ENCODE measurements around the gene GH1. TPM values are rescaled to one million over a fixed set of nuclear protein-coding genes. Genes with fewer than 3 reads are reported as not detected.
"Not testable (repeated sequence)": the region's sequence is repeated elsewhere in the genome, so short reads cannot be mapped to it uniquely, and the experiment has no call there.

GH1 gene
- total and polyA plus RNA-seq, 2 donors (not counting 1 experiment from before 2014, with no cell fraction given): 1.7 to 2.3 TPM

DNA sequence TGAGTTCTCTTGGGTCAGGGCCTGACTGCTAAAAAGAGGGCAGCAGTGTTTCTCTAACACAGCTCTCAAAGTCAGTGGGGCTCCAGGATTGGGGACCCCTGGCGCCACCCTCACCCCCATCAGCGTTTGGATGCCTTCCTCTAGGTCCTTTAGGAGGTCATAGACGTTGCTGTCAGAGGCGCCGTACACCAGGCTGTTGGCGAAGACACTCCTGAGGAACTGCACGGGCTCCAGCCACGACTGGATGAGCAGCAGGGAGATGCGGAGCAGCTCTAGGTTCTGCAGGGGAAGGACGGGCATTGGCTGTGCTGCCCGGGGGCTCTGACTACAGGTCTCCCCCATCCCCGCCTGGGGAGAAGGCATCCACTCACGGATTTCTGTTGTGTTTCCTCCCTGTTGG is 993 bp downstream of the GH1 start:
- peaks cover 22% of the 10 kb centered on the region for H3K79me2 ChIP-seq (ENCODE audit: control insufficient read depth, insufficient read depth, low read length)
- H3K9ac ChIP-seq (ENCODE audit: low read length): no peak overlapping the region
- ChIA-PET POLR2A (interaction anchor here (3.2 to 6.8 kb wide), 3 partner anchors 14 to 32 kb away, joined by 21 to 160 read pairs (median 68); partner anchors contain the start of gene CD79B), CTCF (interaction anchor here (2.9 to 26.0 kb wide), 8 partner anchors 13 to 215 kb away, joined by 13 to 834 read pairs (median 116); partner anchors contain the start of genes CD79B and ICAM2)
- ATAC-seq (ENCODE audit: low read depth): no peak
- H3K4me3 ChIP-seq (ENCODE audit: control extremely low read depth in 1 of 5, extremely low read depth in 1 of 5, insufficient read depth in 1 of 5, low read depth in 2 of 5, low read length in 4 of 5): no peak overlapping the region
- H3K9me3 ChIP-seq (ENCODE audit: control extremely low read depth in 1 of 3, control insufficient read depth in 2 of 3, insufficient read depth in 1 of 3, low read length in 2 of 3): no peaks in the 10 kb centered on the region
- WGBS (ENCODE audit: insufficient coverage): 95% methylated on average over 13 of the region's 13 CpGs
- H3K4me1 Mint-ChIP-seq: peaks cover 73% of the 10 kb centered on the region
- intact Hi-C loops (cut with micrococcal nuclease): loop anchor here (2.0 kb wide), 1 partner anchor 73 kb away; no protein-coding TSS in a partner anchor
- no peaks in the 10 kb centered on the region for H3K36me3 ChIP-seq (replicated peaks in 1 of 2; ENCODE audit: control extremely low read depth in 1 of 2, control insufficient read depth in 1 of 2, extremely low read depth in 1 of 2, insufficient read depth in 2 of 2, low read length in 1 of 2)
- DNase-seq: no peak
- H3K4me2 ChIP-seq (replicated peaks; ENCODE audit: low read depth, low read length, poor library complexity, severe bottlenecking): no peak overlapping the region
- H2AFZ ChIP-seq (ENCODE audit: insufficient read depth, low read depth, low read length, poor library complexity, severe bottlenecking): no peak overlapping the region
- H3K27me3 ChIP-seq (replicated peaks in 1 of 4; ENCODE audit: control extremely low read depth in 1 of 4, control insufficient read depth in 3 of 4, insufficient read depth in 4 of 4, low read length in 3 of 4): no peaks in the 10 kb centered on the region
- TF ChIP-seq CTCF (IDR thresholded peaks at IDR 0.05) (no peak), EZH2 (IDR thresholded peaks at IDR 0.05; ENCODE audit: borderline replicate concordance, insufficient read depth, low read depth, low read length, poor library complexity, severe bottlenecking) (no peak)
- H4K20me1 ChIP-seq (ENCODE audit: control insufficient read depth, insufficient read depth, low read length, poor library complexity, severe bottlenecking): no peaks in the 10 kb centered on the region
- no peak overlapping the region for H3K27ac Mint-ChIP-seq
- H3K27ac ChIP-seq (ENCODE audit: low read length in 2 of 2): no peak overlapping the region
- peaks cover 57 to 73% of the 10 kb centered on the region in 2 donors for H3K4me1 ChIP-seq (ENCODE audit: control insufficient read depth in 2 of 2, insufficient read depth in 2 of 2, low read length in 2 of 2)
- no peaks in the 10 kb centered on the region for H3K9me3 Mint-ChIP-seq (ENCODE audit: insufficient read depth)
- H3K27me3 Mint-ChIP-seq: no peaks in the 10 kb centered on the region
- no peak overlapping the region for H3K4me3 Mint-ChIP-seq

DNA sequence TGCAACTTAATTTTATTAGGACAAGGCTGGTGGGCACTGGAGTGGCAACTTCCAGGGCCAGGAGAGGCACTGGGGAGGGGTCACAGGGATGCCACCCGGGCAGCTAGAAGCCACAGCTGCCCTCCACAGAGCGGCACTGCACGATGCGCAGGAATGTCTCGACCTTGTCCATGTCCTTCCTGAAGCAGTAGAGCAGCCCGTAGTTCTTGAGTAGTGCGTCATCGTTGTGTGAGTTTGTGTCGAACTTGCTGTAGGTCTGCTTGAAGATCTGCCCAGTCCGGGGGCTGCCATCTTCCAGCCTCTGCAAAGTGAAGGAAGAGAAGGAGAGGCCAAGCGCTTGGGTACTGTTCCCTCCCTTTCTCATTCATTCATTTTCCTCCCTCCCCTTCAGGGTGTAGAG is 1.4 kb downstream of the GH1 start:
- intact Hi-C loops (cut with micrococcal nuclease); H3K36me3 ChIP-seq (replicated peaks in 1 of 2; ENCODE audit: control extremely low read depth in 1 of 2, control insufficient read depth in 1 of 2, extremely low read depth in 1 of 2, insufficient read depth in 2 of 2, low read length in 1 of 2); H3K27ac ChIP-seq (ENCODE audit: low read length in 2 of 2); H4K20me1 ChIP-seq (ENCODE audit: control insufficient read depth, insufficient read depth, low read length, poor library complexity, severe bottlenecking); DNase-seq; H3K9ac ChIP-seq (ENCODE audit: low read length); H3K27ac Mint-ChIP-seq; H3K27me3 Mint-ChIP-seq; H3K4me3 ChIP-seq (ENCODE audit: control extremely low read depth in 1 of 5, extremely low read depth in 1 of 5, insufficient read depth in 1 of 5, low read depth in 2 of 5, low read length in 4 of 5); H3K9me3 ChIP-seq (ENCODE audit: control extremely low read depth in 1 of 3, control insufficient read depth in 2 of 3, insufficient read depth in 1 of 3, low read length in 2 of 3); H3K4me3 Mint-ChIP-seq; ATAC-seq (ENCODE audit: low read depth); H3K9me3 Mint-ChIP-seq (ENCODE audit: insufficient read depth); H3K4me2 ChIP-seq (replicated peaks; ENCODE audit: low read depth, low read length, poor library complexity, severe bottlenecking); H3K27me3 ChIP-seq (replicated peaks in 1 of 4; ENCODE audit: control extremely low read depth in 1 of 4, control insufficient read depth in 3 of 4, insufficient read depth in 4 of 4, low read length in 3 of 4); H2AFZ ChIP-seq (ENCODE audit: insufficient read depth, low read depth, low read length, poor library complexity, severe bottlenecking): not testable (repeated sequence)
- H3K4me1 Mint-ChIP-seq: peaks cover 70% of the 10 kb centered on the region
- peaks cover 22% of the 10 kb centered on the region for H3K79me2 ChIP-seq (ENCODE audit: control insufficient read depth, insufficient read depth, low read length)
- CTCF ChIA-PET: interaction anchor here (2.9 to 26.0 kb wide), 7 partner anchors 17 to 216 kb away, joined by 42 to 834 read pairs (median 185); partner anchors contain the start of genes CD79B, ERN1 and ICAM2
- POLR2A ChIA-PET: interaction anchor here (3.7 to 6.8 kb wide), 2 partner anchors 29 to 33 kb away, joined by 21 to 160 read pairs; no protein-coding TSS in a partner anchor
- 100% methylated on average over 1 of the region's 11 CpGs for WGBS (ENCODE audit: insufficient coverage)
- H3K4me1 ChIP-seq (ENCODE audit: control insufficient read depth in 2 of 2, insufficient read depth in 2 of 2, low read length in 2 of 2): peaks cover 53 to 72% of the 10 kb centered on the region in 2 donors
